GM19025 (cell line): ENCODE data around the gene CD300LF.

Source experiments
- ATAC-seq: cut with Tn5 transposase; IDR thresholded peaks from one replicate; pipeline ENCODE4 v1.9.1; 2021; ENCODE audit warnings: mild to moderate bottlenecking, low read depth, moderate library complexity; ENCODE audit not compliant: unreplicated experiment

Gene CD300LF

GRCh38 chr17:74732042-74732867 is 19.5 kb upstream of the CD300LF start:
- ATAC-seq, result no peak

DNA sequence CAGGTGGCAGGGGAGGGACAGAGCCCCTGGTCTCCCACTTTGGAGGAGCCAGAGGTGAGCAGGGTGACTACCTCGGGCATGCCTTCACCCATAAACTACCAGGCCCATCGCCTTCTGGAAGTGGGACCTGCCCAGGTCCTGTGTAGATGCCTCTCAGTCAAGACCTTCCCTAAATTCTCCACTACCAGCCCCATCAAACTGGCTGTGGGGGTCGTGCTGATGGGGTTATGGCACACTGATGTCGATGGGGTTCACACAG is 18.6 kb upstream of the CD300LF start:
- no peak for ATAC-seq

- ATAC-seq, result no peak
Observed at GRCh38 chr17:74730491-74731346, 18.0 kb upstream of the CD300LF start.

DNA sequence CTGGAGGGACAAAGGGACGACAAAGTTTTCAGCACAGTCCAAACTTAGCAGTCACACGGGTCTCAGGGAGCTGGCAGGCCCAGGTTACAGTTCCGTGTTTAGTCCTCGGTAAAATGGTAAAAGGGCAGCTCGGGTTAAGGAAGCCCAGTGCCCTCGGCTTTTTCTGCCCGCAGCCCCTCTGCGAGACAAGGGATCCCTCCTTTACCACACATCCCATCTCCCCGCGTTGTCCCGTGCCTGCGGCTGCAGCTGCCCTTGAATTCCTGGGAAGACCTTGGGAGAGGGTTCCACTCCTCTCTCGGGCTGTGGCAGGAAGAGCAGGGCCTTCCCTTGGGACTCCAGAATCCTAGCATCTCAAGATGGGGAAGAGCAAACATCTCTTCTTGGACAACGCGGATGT is 17.1 kb upstream of the CD300LF start:
- ATAC-seq, result no peak

DNA sequence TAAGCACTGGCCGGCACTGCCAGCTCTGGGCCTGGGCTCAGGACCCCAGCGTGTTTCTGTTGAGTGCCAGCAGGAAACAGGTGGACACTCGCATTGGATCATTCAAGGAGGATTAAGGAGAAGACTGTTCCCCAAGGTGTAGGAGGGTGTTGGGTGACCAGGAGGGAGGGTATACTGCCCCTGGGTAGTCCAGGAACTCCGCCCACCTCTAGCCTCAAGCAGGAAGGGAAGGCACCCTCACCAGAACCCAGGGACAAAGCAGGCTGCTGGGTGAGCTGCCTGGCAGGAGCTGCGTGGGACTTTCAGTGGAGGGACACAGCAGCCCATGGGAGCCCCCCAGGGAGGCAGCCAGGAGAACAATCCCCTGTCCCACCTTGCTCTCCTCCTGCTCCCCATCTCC is 16.6 kb upstream of the CD300LF start:
- ATAC-seq, result no peak

DNA sequence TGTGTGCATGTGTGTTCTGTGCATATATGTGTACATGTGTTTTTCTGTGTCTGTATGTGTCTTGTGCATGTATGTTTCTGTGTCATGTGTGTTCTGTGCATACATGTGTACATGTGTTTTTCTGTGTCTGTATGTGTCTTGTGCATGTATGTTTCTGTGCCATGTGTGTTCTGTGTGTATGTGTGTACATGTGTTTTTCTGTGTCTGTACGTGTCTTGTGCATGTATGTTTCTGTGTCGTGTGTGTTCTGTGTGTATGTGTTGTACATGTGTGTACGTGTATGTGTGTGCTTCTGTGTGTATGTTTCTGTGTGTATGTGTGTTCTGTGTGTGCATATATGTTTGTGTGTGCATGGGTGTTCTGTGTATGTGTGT is 16.0 kb upstream of the CD300LF start:
- ATAC-seq, result no peak

GRCh38 chr17:74728033-74728701 is 15.4 kb upstream of the CD300LF start:
- no peak for ATAC-seq

DNA sequence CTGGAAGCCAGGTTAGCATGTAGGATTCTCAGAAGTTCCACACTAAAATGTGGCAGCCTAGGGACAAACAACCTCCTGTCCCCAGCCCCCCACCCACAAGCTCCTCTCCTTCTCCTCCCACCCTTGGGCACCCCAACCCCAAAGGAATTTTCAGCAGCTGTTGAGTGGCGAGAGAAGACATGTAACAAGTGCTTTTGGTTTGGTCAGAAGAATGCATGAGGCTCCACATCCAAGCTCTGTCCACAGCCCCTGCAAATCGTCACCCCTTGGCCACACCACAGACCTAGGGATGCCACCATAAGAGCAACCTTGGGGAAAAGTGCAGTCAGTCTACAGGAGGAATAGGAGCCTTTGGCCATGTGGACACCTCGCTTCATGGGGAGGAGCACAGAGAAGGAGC is 12.4 kb upstream of the CD300LF start:
- ATAC-seq, result no peak

DNA sequence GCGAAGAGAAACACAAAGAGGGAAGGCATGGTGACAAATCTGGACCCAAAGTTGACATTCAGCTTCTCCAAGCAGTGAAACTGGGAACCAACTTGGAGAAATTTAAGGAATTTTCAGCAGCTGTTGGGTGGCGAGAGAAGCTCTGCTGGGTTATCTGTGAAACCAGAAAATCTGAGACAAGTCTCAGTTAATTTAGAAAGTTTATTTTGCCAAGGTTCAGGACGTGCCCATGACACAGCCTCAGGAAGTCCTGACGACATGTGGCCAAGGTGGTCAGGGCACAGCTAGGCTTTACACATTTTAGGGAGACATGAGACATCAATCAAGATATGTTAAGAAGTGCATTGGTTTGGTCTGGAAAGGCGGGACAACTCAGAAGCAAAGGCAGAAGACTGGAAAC is 11.2 kb upstream of the CD300LF start:
- ATAC-seq, result no peak

DNA sequence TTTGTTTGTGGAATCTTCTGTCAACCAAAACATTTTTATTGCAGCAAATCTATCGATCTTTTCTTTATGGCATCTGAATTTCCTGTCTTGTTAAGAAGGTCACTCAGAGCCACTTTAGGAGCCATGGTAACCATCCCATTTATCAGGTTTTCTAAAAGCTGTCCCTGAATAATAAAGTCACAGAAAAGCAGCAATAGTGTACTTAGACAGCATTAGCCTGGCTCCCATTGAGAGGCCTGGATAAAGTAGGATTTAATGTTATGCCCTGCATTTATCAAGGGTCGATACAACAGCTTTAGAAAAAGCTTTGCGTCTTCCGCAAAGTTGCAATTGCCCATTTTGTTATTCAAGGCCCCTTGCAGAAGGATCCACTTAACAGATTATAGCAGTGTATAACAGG is 10.1 kb upstream of the CD300LF start:
- no peak for ATAC-seq

- no peak for ATAC-seq
Observed at GRCh38 chr17:74720506-74720905, 7.8 kb upstream of the CD300LF start.

GRCh38 chr17:74715144-74715543 is 2.4 kb upstream of the CD300LF start:
- no peak for ATAC-seq

- no peak for ATAC-seq
Observed at GRCh38 chr17:74713171-74713755, 540 bp upstream of the CD300LF start.

- ATAC-seq, result no peak
Observed at GRCh38 chr17:74712301-74712700, 422 bp downstream of the CD300LF start.

DNA sequence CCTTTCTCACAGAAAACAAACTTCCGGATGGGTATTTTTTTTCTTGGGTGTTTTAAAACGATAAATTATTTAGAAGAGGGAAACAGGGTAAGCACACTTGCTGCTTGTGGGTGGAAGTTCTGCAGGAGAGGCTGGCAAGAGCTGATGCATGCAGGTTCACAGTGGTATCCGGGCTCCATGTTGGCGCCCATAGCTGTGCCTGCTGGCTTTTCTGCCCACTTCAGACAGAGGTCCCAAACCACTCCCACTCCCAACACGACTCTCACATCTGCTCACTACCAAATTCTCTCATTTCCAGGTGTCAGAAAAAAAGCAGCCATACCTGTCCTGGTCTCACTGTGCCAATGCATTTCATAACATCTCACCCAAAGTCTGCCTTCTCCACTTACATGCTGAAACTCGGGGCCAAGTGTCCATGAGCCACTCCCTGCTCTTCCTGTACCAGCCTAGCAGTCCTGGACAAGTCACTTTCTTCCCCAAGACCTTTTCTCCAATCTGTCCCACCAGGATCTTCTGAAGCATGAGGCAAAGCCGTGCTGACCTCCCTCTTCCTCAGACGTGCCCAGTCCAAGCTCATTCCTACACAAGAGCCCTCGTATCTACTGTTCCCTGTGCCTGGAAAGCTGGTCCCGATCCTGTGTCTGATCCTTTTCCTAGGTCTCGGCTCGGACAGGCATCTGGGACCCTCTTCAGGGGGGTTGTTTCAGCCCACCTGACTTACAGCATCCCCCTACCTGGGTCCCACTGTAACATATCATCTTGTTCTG is 1.5 kb downstream of the CD300LF start:
- no peak for ATAC-seq

DNA sequence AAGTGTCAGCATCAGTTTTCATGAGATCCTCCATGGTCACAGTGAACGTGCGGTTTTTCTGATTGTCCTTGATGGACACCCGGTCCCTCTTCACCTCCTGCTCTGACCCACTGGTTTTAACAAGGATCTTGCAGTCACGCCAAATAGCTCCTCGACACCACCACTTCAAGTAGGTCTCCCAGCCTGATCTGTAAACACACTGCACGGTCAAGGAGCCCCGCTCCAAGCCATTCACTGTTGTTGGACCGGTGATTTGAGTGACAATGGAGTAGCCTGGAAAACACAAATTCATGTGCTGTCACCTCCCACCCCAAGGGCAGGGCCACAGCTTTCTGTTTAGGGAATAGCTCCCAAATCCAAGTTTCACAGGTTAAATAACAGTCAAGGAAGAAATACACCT is 8.2 kb downstream of the CD300LF start:
- no peak for ATAC-seq

DNA sequence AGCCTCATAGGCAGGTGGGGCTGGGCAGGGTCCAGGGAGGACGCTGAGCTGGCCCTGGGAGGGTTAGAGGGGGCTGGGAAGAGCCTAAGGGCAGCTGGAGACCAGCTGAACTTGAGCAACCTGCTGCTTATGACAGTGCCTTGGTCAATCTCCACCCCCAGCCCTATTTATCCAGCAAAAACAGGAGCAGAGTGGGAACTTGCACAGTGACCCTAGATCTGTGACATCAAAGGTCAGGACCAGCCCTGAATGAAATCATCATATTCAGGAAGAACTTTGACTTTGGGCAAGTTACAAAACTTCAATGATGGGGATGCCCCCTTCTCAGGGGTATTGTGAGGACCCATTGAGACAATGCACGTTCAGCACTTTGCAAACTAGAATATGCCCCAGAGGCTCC is 9.4 kb downstream of the CD300LF start:
- no peak for ATAC-seq

DNA sequence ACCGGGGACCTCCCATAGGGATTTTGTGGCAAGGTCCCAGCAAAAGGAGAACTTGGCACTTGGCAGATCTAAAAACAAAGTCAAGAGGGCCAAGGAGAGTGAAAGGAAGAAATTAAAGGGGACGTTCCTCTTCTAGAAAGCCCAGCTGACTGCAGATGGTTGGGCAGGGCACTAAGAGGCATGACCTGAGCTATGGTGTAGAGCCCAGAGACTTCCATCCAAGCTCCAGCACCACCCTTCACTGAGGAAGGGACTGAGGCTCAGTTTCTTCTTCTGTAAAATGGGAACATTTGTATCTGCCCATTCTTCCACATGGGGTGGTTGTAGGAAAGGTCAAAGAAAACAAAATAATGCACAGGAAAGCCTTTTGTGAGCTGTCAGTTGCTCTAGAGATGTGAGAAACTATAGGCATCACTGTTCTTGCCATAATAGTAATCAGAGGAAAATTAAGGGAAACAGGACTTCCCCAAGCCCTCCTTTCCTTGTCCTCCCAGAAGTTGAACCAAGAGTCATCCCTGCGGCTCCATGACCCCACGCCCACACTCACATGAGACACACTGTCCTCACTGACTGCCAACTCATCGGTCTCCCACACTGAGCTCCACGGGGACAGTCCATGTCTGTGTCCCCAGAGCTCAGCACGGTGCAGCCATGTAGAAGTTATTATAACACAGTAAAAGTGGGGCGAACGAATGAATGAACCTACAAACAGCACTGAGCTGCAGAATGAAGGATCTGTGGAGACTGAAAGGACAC is 10.4 kb downstream of the CD300LF start:
- no peak for ATAC-seq

GRCh38 chr17:74699236-74699635 is 13.5 kb downstream of the CD300LF start:
- no peak for ATAC-seq

DNA sequence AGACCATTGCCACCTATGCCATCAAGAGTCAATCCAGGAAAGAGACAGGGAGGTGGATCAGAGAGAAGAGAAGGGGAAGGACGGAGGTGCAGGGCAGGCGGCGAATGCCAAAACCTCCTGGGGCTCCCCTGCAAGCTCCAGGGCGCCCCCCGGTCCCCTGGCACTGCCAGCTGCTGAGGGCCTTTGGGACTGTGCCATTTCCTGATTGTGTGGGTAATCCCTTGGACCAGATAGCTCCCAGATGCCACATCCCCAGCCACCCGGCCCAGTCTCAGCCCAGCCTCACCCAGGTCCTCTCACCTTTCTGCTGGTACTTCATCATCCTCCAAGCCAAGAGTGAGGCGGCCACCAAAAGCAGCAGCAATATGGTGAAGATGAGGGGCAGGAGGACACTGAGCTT is 14.7 kb downstream of the CD300LF start:
- ATAC-seq, result no peak
